DND-41 (cell line): Measurements from ENCODE around the gene KIF5B.

Source experiments
- ATAC-seq: fragments of 200-7000 bp; cut with Tn5 transposase; 3 replicates; pipeline ENCODE4 v1.9.1; 2021; ENCODE audit warnings: low read depth; ENCODE audit not compliant: insufficient read depth
- DNase-seq: peaks from one replicate; pipeline ENCODE4 v3.0.0-alpha.2; 2020
- H2AFZ ChIP-seq: 2 replicates; pipeline ENCODE4 v1.6.0; 2012; ENCODE audit warnings: low read depth, low read length
- H3K27ac ChIP-seq: 2 replicates; pipeline ENCODE4 v1.5.1; 2012; ENCODE audit warnings: low read length, inconsistent platforms
- H3K27me3 ChIP-seq: fragments of 200-600 bp; sonication (generic); 2 replicates; pipeline ENCODE4 v1.6.0; 2012; ENCODE audit warnings: low read length, mild to moderate bottlenecking, inconsistent platforms; ENCODE audit not compliant: insufficient read depth, poor library complexity
- H3K36me3 ChIP-seq: 2 replicates; pipeline ENCODE4 v1.5.1; 2012; ENCODE audit warnings: low read length, inconsistent platforms; ENCODE audit not compliant: insufficient read depth
- H3K4me1 ChIP-seq: 2 replicates; pipeline ENCODE4 v1.5.1; 2012; ENCODE audit warnings: mild to moderate bottlenecking, low read length; ENCODE audit not compliant: insufficient read depth
- H3K4me2 ChIP-seq: 2 replicates; pipeline ENCODE4 v1.6.0; 2012; ENCODE audit warnings: mild to moderate bottlenecking, moderate library complexity, low read length, inconsistent platforms; ENCODE audit not compliant: insufficient read depth
- H3K4me3 ChIP-seq, 2 experiments: fragments of 200-600 bp in 1 of 2; shearing (Covaris generic) in 1 of 2; 2 replicates each; pipeline ENCODE4 v1.5.1; 2012 to 2016; ENCODE audit warnings: inconsistent platforms in 2 of 2, low read length in 2 of 2, mild to moderate bottlenecking in 2 of 2, low read depth in 1 of 2, moderate library complexity in 1 of 2
- H3K79me2 ChIP-seq: 2 replicates; pipeline ENCODE4 v1.6.0; 2012; ENCODE audit warnings: low read length, inconsistent platforms; ENCODE audit not compliant: insufficient read depth
- H3K9ac ChIP-seq: 2 replicates; pipeline ENCODE4 v1.6.0; 2012; ENCODE audit warnings: low read depth, mild to moderate bottlenecking, inconsistent platforms, low read length, moderate library complexity
- H3K9me3 ChIP-seq: 2 replicates; pipeline ENCODE4 v1.5.1; 2012; ENCODE audit warnings: low read length, moderate library complexity, mild to moderate bottlenecking, inconsistent platforms; ENCODE audit not compliant: insufficient read depth, severe bottlenecking
- H4K20me1 ChIP-seq: 2 replicates; pipeline ENCODE4 v1.6.0; 2012; ENCODE audit warnings: low read length; ENCODE audit not compliant: insufficient read depth
- EZH2 ChIP-seq: IDR thresholded peaks from 3 replicates; pipeline ENCODE4 v1.6.1; 2012; ENCODE audit warnings: borderline replicate concordance, low read depth, mild to moderate bottlenecking, moderate library complexity, low read length, inconsistent platforms; ENCODE audit not compliant: severe bottlenecking
- TF ChIP-seq, protein P1 (sequence below): IDR thresholded peaks from 2 replicates; pipeline ENCODE4 v1.5.1; 2012; ENCODE audit warnings: borderline replicate concordance, low read length, moderate library complexity, mild to moderate bottlenecking; ENCODE audit not compliant: poor library complexity, severe bottlenecking; ENCODE audit errors: extremely low read depth

KIF5B gene

GRCh38 chr10:32023264-32023663 is 33.0 kb downstream of the KIF5B start:
- Histone ChIP-seq H3K9ac (no peak overlapping the region), H4K20me1 (peaks cover 4% of the 10 kb centered on the region; the same call in 1 of the 2 replicates), H3K9me3 (no peaks in the 10 kb centered on the region), H3K79me2 (peaks cover 38% of the 10 kb centered on the region), H2AFZ (no peak overlapping the region), H3K27me3 (no peaks in the 10 kb centered on the region), H3K4me2 (no peak overlapping the region), H3K36me3 (peaks cover 93% of the 10 kb centered on the region), H3K4me3 (no peak overlapping the region), H3K27ac (no peak overlapping the region), H3K4me1 (no peaks in the 10 kb centered on the region)
- TF ChIP-seq EZH2, result no peak
- TF ChIP-seq, protein P1, sequence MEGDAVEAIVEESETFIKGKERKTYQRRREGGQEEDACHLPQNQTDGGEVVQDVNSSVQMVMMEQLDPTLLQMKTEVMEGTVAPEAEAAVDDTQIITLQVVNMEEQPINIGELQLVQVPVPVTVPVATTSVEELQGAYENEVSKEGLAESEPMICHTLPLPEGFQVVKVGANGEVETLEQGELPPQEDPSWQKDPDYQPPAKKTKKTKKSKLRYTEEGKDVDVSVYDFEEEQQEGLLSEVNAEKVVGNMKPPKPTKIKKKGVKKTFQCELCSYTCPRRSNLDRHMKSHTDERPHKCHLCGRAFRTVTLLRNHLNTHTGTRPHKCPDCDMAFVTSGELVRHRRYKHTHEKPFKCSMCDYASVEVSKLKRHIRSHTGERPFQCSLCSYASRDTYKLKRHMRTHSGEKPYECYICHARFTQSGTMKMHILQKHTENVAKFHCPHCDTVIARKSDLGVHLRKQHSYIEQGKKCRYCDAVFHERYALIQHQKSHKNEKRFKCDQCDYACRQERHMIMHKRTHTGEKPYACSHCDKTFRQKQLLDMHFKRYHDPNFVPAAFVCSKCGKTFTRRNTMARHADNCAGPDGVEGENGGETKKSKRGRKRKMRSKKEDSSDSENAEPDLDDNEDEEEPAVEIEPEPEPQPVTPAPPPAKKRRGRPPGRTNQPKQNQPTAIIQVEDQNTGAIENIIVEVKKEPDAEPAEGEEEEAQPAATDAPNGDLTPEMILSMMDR, result no peak
- ATAC-seq (no peak), DNase-seq (no peak)

GRCh38 chr10:32017044-32017443 is 39.2 kb downstream of the KIF5B start:
- peaks cover 15% of the 10 kb centered on the region; the same call in 1 of the 2 replicates for H3K79me2 ChIP-seq
- H4K20me1 ChIP-seq, result peaks cover 2% of the 10 kb centered on the region; the same call in 1 of the 2 replicates
- DNase-seq (no peak), ATAC-seq (no peak)
- no peaks in the 10 kb centered on the region for H3K4me1 ChIP-seq
- no peak overlapping the region for H2AFZ ChIP-seq
- no peak overlapping the region for H3K9ac ChIP-seq
- H3K9me3 ChIP-seq, result no peaks in the 10 kb centered on the region
- H3K27ac ChIP-seq, result no peak overlapping the region
- no peak overlapping the region for H3K4me3 ChIP-seq
- no peak for TF ChIP-seq EZH2
- TF ChIP-seq, protein P1, result no peak
- H3K27me3 ChIP-seq, result no peaks in the 10 kb centered on the region
- no peak overlapping the region for H3K4me2 ChIP-seq
- peaks cover 97% of the 10 kb centered on the region for H3K36me3 ChIP-seq

DNA sequence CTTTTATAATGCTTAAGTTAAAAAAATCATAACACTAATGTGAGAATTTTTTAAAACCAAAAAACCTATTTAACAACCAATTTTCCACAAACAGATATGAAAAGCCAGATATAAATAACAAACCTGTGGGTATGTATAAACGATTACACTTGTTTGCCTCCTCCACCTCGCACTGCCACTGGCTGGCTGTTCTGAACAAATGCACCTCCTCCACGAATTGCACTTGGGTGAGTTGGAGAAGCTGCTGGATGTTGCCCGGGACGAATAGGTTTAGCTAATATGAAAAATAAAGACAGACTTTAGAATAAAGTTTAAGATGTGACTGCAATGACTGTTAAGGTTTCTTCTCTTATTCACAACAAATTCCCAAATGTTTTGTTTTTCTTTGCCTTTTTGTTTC is 40.8 kb downstream of the KIF5B start:
- Histone ChIP-seq H3K4me3 (no peak overlapping the region), H3K4me2 (no peak overlapping the region), H3K27me3 (no peaks in the 10 kb centered on the region), H2AFZ (no peak overlapping the region), H3K4me1 (no peaks in the 10 kb centered on the region), H3K27ac (no peak overlapping the region), H3K9me3 (no peaks in the 10 kb centered on the region), H3K9ac (no peak overlapping the region), H3K36me3 (peaks cover 97% of the 10 kb centered on the region), H4K20me1 (peaks cover 4% of the 10 kb centered on the region; the same call in 1 of the 2 replicates), H3K79me2 (peaks cover 11% of the 10 kb centered on the region; the same call in 1 of the 2 replicates)
- ATAC-seq (no peak), DNase-seq (no peak)
- TF ChIP-seq, protein P1, result no peak
- no peak for TF ChIP-seq EZH2

- Histone ChIP-seq H3K36me3 (peaks cover 40% of the 10 kb centered on the region), H3K4me1 (no peaks in the 10 kb centered on the region), H3K4me3 (no peak overlapping the region), H3K79me2 (no peaks in the 10 kb centered on the region), H3K9me3 (no peaks in the 10 kb centered on the region), H3K9ac (no peak overlapping the region), H3K27me3 (no peaks in the 10 kb centered on the region), H3K27ac (no peak overlapping the region), H2AFZ (no peak overlapping the region), H3K4me2 (no peak overlapping the region), H4K20me1 (peaks cover 2% of the 10 kb centered on the region; the same call in 1 of the 2 replicates)
- TF ChIP-seq EZH2, result no peak
- TF ChIP-seq, protein P1, result no peak
- DNase-seq, result no peak
- ATAC-seq, result no peak
Observed at GRCh38 chr10:32007026-32007425, 49.2 kb downstream of the KIF5B start.
